Caco-2 (cell line): ENCODE data around the gene KCTD21. TPM values are rescaled to one million over a fixed set of nuclear protein-coding genes. Genes with fewer than 3 reads are reported as not detected.
A peak's percentile ranks its signal among the peaks of the same experiment; 100 is the strongest.

Source experiments
- BruUV-seq: library from RNA; stranded (reverse); fragments of 400-500 nt; replicated peaks from 2 replicates; lab custom pipeline; 2021; lab: Mats Ljungman, UMichigan
- CTCF ChIA-PET: fragments of 300-600 bp; sonication (Branson Sonifier 250); formaldehyde crosslinking; loops from one replicate; lab custom pipeline; 2022; ENCODE audit warnings: antibody characterized with exemption; lab: Charles Lee
- POLR2A ChIA-PET: fragments of 300-600 bp; sonication (Branson Sonifier 250); formaldehyde crosslinking; loops from one replicate; lab custom pipeline; 2022; ENCODE audit warnings: antibody characterized with exemption; lab: Charles Lee
- DNase-seq, 2 experiments: peaks; one replicate each; pipeline versions ENCODE4 v3.0.0 to v3.0.0-alpha.2; 2020 to 2022
- H3K27me3 ChIP-seq: replicated peaks from 2 replicates; pipeline ENCODE4 v1.6.0; 2011; ENCODE audit warnings: low read length; ENCODE audit not compliant: control insufficient read depth, insufficient read depth
- H3K36me3 ChIP-seq: 2 replicates; pipeline ENCODE4 v1.5.1; 2011; ENCODE audit warnings: low read length; ENCODE audit not compliant: control insufficient read depth, insufficient read depth
- H3K4me1 ChIP-seq: fragments of 250-450 bp; sonication (Bioruptor Pico); 2 replicates; pipeline ENCODE4 v1.5.1; 2020; ENCODE audit warnings: mild to moderate bottlenecking
- H3K4me3 ChIP-seq: 2 replicates; pipeline ENCODE4 v1.5.1; 2011; ENCODE audit warnings: low read depth, mild to moderate bottlenecking, control low read depth, low read length
- H3K9me3 ChIP-seq: fragments of 250-450 bp; sonication (Bioruptor Pico); 2 replicates; pipeline ENCODE4 v1.5.1; 2020; ENCODE audit warnings: mild to moderate bottlenecking, moderate library complexity
- H3K27ac Mint-ChIP-seq: one replicate; pipeline ENCODE4 v1.8.0; 2022; ENCODE audit warnings: mixed read lengths; ENCODE audit not compliant: unreplicated experiment
- H3K27me3 Mint-ChIP-seq: one replicate; pipeline ENCODE4 v1.8.0; 2022; ENCODE audit warnings: mixed read lengths; ENCODE audit not compliant: insufficient read depth, unreplicated experiment
- H3K36me3 Mint-ChIP-seq: one replicate; pipeline ENCODE4 v1.8.0; 2022; ENCODE audit warnings: mild to moderate bottlenecking, mixed read lengths; ENCODE audit not compliant: insufficient read depth, unreplicated experiment
- H3K4me1 Mint-ChIP-seq: one replicate; pipeline ENCODE4 v1.8.0; 2022; ENCODE audit warnings: low read depth, mixed read lengths; ENCODE audit not compliant: unreplicated experiment
- H3K4me3 Mint-ChIP-seq: one replicate; pipeline ENCODE4 v1.8.0; 2022; ENCODE audit warnings: mild to moderate bottlenecking, moderate library complexity, mixed read lengths; ENCODE audit not compliant: unreplicated experiment
- H3K9me3 Mint-ChIP-seq: one replicate; pipeline ENCODE4 v1.8.0; 2022; ENCODE audit warnings: mixed read lengths; ENCODE audit not compliant: unreplicated experiment
- intact Hi-C: fragments of 100-400 bp; cut with micrococcal nuclease; formaldehyde crosslinking; loops from one replicate; pipeline ENCODE4 v1.10.0; 2022; ENCODE audit not compliant: unreplicated experiment
- total RNA-seq: library from RNA; stranded (reverse); gene quantifications from 2 replicates; pipeline ENCODE4 v1.2.3, GENCODE V29; 2022
- TF ChIP-seq, protein P1 (sequence below), 2 experiments: fragments of 200-600 bp in 1 of 2; IDR thresholded peaks; 1 replicate in 1 of 2; 2 replicates in 1 of 2; pipeline versions ENCODE4 v1.5.1 to v1.8.0; 2011 to 2022; ENCODE audit warnings: antibody characterized with exemption in 1 of 2, control low read depth in 1 of 2, inconsistent platforms in 1 of 2, low read depth in 1 of 2, low read length in 1 of 2, mild to moderate bottlenecking in 1 of 2, moderate library complexity in 1 of 2; ENCODE audit not compliant: insufficient read depth in 1 of 2, severe bottlenecking in 1 of 2, unreplicated experiment in 1 of 2

Gene KCTD21
- total RNA-seq, 1 experiment from 2014 or later: 6.4 TPM

DNA sequence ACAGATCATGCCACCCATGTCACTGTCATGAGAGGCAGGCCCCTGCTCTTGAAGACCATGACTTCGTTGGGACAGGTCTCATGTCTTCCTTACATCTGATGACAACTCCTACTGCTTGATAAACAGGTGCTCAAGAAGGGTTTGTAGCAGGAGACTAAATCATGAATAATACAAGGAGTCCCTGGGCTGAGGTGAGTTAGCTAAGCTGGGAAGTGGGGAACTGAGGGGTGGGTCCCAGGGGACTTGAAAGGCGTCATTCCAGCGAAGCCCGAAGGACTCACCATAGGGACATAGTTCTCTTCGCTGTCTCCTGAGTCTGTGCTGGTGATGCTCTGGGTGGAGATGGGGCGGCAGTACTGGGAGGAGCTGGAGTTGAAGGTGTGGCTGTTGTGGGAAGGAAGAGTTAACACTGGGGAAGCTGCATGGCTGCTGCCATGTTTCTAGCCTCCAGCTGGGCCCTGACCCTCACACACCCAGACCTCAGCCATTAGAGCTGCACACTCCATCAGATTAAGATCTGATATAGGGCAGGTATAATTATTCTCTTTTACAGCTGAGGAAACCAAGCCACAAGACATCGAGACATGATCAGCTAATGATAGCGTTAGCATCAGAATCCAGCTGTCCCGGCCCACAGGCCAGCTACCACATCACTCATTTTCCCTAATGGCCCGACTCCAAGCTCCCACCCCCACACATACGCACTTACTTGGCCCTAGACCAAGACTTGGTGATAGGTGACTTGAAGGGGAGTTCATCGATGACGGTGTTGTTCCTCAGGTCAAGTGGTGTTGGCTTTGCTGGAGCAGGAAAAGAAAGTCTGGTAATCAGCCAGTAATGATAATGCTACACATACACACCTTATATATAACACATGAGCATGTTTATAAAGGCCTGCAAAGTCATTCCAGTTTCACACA lies 33.2 kb upstream of the KCTD21 start:
- ChIA-PET POLR2A (no interaction called here), CTCF (interaction anchor here (0.5 to 0.6 kb wide), 2 partner anchors 103 to 186 kb away, joined by 3 to 5 read pairs; no protein-coding TSS in a partner anchor)
- Histone ChIP-seq H3K4me1 (no peaks in the 10 kb centered on the region), H3K27me3 (no peaks in the 10 kb centered on the region), H3K36me3 (peaks cover 4% of the 10 kb centered on the region; the same call in 1 of the 2 replicates), H3K4me3 (no peak overlapping the region), H3K9me3 (no peaks in the 10 kb centered on the region)
- H3K4me3 Mint-ChIP-seq: no peak overlapping the region
- H3K27ac Mint-ChIP-seq: peak overlapping the region; percentile 23
- TF ChIP-seq, protein P1, sequence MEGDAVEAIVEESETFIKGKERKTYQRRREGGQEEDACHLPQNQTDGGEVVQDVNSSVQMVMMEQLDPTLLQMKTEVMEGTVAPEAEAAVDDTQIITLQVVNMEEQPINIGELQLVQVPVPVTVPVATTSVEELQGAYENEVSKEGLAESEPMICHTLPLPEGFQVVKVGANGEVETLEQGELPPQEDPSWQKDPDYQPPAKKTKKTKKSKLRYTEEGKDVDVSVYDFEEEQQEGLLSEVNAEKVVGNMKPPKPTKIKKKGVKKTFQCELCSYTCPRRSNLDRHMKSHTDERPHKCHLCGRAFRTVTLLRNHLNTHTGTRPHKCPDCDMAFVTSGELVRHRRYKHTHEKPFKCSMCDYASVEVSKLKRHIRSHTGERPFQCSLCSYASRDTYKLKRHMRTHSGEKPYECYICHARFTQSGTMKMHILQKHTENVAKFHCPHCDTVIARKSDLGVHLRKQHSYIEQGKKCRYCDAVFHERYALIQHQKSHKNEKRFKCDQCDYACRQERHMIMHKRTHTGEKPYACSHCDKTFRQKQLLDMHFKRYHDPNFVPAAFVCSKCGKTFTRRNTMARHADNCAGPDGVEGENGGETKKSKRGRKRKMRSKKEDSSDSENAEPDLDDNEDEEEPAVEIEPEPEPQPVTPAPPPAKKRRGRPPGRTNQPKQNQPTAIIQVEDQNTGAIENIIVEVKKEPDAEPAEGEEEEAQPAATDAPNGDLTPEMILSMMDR (IDR thresholded peaks at IDR 0.05; ENCODE audit: insufficient read depth in 1 of 2, low read depth in 1 of 2, low read length in 1 of 2, severe bottlenecking in 1 of 2, unreplicated experiment in 1 of 2): no peak
- no peaks in the 10 kb centered on the region for H3K27me3 Mint-ChIP-seq
- no TSS peak for BruUV-seq
- peaks cover 83% of the 10 kb centered on the region for H3K36me3 Mint-ChIP-seq
- intact Hi-C loops: no loop called here
- peaks cover 6% of the 10 kb centered on the region for H3K4me1 Mint-ChIP-seq
- no peaks in the 10 kb centered on the region for H3K9me3 Mint-ChIP-seq
- no peak for DNase-seq

DNA sequence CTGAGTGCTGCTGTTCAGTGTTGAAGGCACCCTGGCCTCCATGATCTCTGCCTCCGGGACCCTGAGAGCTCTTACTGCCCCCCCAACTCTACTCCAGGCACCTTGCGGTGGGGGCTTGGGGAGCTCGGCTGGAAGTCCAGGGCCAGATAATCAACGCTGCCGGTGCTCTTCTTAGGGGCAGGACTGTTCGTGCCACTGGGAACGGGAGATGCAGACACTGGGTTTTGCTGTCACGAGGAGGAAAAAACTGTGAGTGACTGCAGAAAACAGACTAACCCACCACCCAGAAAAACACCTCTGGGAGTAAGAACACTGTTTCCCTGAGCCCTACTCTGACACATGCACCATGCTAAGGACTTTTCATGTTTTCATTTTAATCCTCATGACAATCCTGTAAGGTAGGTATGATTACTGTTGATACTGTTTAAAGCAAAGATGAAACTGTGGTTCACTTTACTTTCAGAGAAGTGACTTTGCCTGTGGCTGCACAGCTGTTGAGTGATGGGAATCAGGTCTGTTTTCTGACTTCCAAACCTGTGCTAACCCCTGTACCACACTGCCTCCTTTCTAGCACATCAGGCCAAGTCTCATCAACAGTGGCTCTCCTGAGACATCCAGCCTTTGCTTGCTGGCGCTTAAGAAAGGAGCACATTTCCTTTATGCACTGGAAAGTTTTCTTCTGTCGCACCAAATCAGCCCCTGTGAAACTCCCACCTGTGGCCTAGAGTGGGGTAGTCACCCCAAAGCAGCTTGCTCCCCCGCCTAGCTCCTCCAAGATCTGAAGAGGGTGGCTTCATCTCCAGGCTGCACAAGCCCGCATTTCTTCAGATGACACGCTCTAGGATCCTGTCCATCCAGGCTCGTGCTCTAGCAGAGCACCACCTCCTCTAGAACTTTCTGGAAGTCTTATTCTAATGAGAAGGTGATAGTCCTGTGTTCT lies 32.1 kb upstream of the KCTD21 start:
- peak overlapping the region; percentile 23 for H3K27ac Mint-ChIP-seq
- POLR2A ChIA-PET: no interaction called here
- no peaks in the 10 kb centered on the region for H3K9me3 ChIP-seq
- no peak overlapping the region for H3K4me3 Mint-ChIP-seq
- no peaks in the 10 kb centered on the region for H3K27me3 Mint-ChIP-seq
- BruUV-seq: no TSS peak
- no peak overlapping the region for H3K4me3 ChIP-seq
- H3K9me3 Mint-ChIP-seq: no peaks in the 10 kb centered on the region
- H3K36me3 Mint-ChIP-seq: peaks cover 86% of the 10 kb centered on the region
- peaks cover 7% of the 10 kb centered on the region for H3K4me1 Mint-ChIP-seq
- no peak for DNase-seq
- intact Hi-C loops: no loop called here
- H3K36me3 ChIP-seq: peaks cover 4% of the 10 kb centered on the region; the same call in 1 of the 2 replicates
- CTCF ChIA-PET: interaction anchor here (0.5 to 1.3 kb wide), 2 partner anchors 8 to 185 kb away, joined by 3 read pairs; no protein-coding TSS in a partner anchor
- no peaks in the 10 kb centered on the region for H3K27me3 ChIP-seq
- no peaks in the 10 kb centered on the region for H3K4me1 ChIP-seq
- TF ChIP-seq, protein P1 (IDR thresholded peaks at IDR 0.05; ENCODE audit: insufficient read depth in 1 of 2, low read depth in 1 of 2, low read length in 1 of 2, severe bottlenecking in 1 of 2, unreplicated experiment in 1 of 2): no peak
